Colon (tissue), 2 donors: ENCODE measurements around the gene UBL5.
"Not testable (repeated sequence)": the region's sequence is repeated elsewhere in the genome, so short reads cannot be mapped to it uniquely, and the experiment has no call there.

ENCODE experiments used
- FAIRE-seq: peaks from 2 replicates; lab custom pipeline; 2012; peaks lifted over from hg19 to GRCh38; lab: Jason Lieb, UNC
- donor health status: control.
- donor health status: control.

Gene UBL5

DNA sequence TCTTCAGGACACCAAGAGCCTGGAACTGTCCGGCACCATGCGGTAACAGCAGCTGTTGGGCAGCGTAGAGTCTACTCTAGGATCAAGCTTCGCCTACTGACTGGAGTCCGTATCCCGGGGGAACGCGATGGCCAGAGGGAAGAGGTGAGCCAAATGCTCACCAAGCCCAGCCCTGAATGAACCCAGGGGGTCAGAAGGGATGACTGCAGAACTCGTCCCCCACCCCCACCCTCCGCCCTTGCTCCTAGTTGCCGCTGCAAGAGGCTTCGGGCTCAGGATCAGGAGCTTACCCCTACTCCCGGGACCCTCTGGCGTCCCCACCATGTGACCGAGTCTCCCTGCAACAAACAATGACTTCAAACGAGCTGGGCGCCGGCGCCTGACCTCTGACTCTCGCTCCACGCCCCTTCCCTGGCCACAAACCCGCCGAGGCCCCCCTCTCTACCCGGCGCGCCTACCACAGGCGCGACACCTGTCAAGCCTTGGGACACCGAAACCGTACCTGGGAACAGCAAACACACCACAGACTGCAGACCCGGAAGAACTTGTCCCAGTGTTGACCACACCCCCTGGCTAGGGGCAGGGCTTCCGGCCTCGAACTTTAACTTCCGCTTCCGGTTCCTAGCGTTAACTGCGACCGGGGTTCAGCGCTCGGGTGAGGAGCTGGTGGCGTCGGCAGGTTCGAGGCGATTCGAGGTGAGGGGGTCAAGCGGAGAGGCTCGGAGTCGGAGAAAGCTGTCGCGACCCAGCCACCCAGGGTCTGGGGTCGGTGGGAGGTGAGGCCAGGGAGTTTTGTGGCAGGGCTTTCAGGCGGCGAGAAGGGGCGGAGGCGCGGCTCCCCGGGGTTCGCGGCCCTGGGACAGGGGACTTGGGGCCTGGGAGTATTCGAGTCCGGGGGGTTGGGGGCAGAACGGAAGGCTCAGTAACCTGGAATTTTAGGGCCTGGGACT is at the start of gene UBL5:
Gene UBL5, plus strand, starts transcription at position 630 of the 950 bp plus-strand sequence. CDS start 420 bp downstream, outside the sequence.
- no peak for FAIRE-seq

DNA sequence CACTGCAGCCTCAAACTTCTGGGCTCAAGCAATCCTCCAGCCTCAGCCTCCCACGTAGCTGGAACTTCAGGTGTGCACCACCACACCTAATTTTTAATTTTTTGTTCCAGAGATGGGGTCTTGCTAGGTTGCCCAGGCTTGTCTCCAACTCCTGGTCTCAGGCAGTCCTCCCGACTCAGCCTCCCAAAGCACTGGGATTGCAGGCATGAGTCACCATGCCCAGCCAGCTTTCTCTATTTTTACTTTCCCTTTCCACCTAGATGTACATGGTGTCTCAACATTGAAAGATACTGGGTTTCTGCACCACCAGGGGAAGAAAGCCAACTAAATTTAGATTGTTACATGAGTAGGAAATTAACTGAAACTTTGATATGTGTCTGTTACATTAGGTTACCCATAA is 45.4 kb upstream of the UBL5 start:
- no peak for FAIRE-seq

DNA sequence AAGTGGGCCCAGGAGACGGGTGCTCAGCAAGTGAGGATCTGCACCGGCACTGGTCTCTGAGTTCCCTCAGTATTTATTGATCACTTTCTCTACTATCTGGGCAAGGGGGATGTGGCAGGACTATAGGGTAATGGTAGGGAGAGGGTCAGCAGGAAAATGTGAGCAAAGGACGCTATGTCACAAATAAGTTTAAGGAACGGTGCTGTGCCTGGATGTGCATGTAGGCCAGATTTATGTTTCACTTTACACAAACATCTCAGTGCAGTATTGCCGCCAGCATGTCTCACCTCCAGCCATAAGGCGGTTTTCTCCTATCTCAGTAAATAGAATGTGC is 43.6 kb upstream of the UBL5 start:
- FAIRE-seq: not testable (repeated sequence)

DNA sequence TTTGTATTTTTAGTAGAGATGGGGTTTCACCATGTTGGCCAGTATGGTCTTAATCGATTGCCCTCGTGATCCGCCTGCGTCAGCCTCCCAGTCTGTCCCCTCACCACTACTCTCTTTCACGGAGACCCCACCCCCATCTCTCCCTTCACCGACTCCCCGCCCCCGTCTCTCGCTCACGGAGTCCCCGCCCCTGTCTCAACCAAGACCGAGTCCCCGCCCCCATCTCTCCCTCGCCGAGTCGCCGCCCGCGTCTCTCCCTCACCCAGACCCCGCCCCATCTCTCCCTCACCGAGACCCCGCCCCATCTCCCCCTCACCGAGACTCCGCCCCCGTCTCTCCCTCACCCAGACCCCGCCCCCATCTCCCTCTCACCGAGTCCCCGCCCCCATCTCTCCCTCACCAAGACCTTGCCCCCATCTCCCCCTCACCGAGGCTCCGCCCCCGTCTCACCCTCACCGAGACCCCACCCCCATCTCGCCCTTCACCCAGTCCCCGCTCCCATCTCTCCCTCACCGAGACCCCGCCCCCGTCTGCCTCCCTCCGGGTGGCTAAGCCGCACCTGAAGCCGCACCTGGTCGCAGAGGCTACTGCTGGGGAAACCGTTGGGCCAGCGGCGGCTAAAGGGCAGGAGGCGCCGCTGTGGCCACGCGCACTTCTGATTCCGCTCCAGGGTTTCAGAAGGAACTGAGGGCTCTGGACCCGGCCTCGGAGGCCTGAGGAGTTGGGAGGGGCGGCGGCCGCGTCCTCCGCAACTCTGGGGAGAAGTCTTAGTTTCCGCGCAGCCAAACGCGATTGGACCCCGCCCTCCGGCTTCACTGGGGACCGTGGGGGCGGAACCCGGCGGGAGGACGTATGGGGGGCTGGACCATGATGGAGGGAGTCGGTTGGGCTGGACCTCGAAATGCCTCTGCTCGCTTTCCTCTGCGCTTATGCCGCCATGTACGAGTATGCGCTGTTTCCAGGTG is 42.1 kb upstream of the UBL5 start:
- no peak for FAIRE-seq

DNA sequence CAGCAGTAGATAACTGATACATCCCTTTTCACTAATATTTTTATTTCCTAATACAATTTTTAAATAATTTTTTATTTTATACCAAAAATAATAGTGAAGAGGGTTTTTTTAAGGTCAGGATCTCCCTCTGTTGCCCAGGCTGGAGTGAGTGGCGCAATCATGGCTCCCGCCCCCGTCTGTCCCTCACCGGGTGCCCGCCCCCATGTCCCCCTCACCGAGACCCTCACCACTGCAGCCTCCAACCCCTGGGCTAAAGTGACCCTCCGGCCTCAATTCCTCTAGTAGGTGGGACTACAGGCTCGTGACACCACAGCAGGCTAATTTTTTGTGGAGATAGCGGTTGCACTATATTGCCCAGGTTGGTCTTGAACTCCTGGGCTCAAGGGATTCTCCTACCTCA is 41.4 kb upstream of the UBL5 start:
- FAIRE-seq: no peak

DNA sequence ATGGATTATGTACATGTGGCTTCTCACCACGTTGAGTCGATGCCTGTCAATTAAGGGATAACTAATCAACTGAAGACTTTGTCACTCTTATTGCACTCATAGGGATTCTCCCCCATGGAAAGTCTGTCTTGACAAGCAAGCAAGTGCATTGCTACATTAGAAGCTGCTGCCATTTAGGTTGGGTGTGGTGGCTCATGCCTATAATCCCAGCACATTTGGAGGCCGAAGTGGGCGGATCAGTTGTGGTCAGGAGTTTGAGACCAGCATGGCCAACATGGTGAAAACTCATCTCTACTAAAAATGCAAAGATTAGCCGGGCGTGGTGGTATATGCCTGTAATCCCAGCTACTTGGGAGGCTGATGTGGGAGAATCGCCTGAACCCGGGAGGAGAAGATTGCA is 40.9 kb upstream of the UBL5 start:
- FAIRE-seq: no peak

DNA sequence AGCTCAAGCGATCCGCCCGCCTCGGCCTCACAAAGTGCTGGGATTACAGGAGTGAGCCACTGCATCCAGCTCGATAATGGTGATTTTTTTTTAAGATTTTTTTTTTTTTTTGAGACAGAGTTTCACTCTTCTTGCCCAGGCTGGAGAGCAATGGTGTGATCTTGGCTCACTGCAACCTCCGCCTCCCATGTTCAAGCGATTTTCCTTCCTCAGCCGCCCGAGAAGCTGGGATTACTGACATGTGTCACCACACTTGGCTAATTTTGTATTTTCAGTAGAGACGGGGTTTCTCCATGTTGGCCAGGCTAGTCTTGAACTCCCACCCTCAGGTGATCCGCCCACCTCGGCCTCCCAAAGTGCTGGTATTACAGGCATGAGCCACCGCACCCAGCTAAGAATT is 39.1 kb upstream of the UBL5 start:
- FAIRE-seq: not testable (repeated sequence)

DNA sequence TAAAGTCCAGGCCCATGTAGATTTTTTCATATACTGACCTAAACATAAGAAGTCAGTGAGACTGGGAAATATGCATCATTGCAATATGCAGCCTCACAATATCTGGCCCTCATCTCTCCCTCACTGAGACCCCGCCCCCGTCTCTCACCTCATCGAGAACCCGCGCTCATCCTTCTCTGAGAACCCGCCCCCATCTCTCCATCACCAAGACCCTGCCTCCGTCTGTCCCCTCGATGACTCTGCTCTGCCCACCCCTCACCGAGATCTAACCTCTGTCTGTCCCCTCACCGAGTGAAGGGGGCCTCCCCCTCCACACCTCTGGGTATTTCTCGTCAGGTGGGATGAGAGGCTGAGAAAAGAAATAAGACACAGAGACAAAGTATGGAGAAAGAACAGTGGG is 38.7 kb upstream of the UBL5 start:
- FAIRE-seq: no peak

DNA sequence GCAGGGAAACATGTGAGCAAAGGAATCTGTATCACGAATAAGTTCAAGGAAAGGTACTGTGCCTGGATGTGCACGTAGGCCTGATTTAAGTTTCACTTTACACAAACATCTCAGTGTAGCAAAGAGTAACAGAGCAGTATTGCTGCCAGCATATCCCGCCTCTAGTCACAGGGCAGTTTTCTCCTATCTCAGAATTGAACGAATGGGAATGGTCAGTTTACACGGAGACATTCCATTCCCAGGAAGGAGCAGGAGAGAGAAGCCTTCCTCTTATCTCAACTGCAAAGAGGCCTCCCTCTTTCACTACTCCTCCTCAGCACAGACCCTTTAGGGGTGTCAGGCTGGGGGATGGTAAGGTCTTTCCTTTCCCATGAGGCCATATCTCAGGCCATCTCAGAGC is 38.1 kb upstream of the UBL5 start:
- FAIRE-seq: not testable (repeated sequence)

DNA sequence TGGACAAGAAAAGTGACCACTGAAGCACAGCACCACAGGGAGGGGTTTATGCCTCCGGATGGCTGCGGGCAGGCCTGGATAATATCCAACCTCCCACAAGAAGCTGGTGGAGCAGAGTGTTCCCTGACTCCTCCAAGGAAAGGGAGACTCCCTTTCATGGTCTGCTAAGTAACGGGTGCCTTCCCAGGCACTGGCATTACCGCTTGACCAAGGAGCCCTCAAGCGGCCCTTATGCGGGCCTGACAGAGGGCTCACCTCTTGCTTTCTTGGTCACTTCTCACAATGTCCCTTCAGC is 36.7 kb upstream of the UBL5 start:
- FAIRE-seq: not testable (repeated sequence)

DNA sequence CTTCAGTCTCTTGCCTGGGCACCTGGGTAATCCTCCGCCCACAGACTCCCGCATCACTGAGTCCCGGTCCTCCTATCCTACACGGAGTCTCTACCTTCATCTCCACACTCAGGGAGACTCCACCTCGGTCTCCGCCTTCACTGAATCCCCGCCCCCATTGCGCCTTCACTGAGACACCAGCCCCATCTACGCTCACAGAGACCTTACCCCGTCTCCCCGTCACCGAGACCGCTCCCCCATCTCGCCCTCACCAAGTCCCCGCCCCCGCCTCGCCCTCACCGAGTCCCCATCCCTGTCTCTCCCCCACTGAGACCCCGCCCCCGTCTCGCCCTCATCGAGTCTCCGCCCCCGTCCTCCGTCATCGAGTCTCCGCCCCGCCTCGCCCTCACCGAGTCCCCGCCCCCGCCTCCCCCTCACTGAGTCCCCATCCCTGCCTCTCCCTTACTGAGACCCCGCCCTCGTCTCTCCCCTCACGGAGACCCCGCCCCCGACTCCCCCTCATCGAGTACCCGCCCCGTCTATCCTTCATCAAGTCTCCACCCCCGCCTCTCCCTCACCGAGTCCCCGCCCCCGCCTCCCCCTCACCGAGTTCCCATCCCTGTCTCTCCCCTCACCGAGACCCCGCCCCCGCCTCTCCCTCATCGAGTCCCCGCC is 36.0 kb upstream of the UBL5 start:
- FAIRE-seq: no peak

DNA sequence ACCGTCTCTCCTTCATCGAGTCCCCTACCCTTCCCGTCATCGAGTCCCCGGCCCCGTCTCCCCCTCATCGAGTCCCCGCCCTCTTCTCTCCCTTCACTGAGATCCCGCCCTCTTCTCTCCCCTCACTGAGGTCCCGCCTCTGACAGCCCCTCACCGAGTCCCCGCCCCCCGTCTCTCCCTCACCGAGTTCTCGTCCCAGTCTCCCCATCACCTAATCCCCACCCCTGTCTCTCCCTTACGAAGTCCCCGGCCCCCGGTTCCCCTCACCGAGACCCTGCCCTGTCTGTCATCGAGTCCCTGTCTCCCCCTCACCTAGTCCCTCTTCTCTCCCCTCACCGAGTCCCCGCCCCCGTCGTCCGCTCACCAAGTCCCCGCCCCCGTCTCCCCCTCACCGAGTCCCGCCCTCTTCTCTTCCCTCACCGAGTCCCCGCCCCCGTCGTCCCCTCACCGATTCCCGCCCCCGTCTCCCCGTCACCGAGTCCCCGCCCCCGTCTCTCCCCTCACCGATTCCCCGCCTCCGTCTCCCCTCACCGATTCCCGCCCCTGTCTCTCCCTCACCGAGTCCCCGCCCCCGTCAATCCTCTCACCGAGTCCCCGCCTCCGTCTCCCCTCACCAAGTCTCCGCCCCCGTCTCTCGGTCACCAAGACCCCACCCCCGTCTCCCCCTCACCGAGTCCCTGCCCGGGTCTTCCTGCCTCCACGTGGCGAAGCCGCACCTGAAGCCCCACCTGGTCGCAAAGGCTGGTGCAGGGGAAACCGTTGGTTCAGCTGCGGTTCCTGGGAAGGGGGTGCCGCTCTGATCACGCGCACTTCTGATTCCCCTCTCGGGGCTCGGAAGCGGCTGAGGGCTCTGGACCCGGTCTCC is 35.3 kb upstream of the UBL5 start:
- FAIRE-seq: no peak

DNA sequence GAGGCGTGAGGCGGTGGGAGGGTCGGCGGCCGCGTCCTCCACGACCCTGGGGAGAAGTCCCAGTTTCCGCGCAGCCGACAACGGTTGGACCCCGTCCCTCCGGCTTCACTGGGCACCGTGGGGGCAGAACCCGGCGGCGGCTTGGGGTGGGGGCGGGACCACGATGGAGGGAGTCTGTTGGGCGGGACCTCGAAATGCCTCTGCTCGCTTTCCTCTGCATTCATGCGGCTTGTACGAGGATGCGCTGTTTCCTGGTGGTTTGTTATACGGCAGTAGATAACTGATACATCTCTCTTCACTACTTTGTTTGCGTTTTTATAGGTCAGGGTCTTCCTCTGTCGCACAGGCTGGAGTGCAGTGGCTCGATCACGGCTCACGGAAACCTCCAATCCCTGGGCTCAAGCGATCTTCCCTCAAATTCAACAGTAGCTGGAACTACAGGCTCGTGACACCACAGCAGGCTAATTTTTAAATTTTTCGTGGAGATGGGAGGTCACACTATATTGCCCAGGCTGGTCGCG is 34.6 kb upstream of the UBL5 start:
- no peak for FAIRE-seq

DNA sequence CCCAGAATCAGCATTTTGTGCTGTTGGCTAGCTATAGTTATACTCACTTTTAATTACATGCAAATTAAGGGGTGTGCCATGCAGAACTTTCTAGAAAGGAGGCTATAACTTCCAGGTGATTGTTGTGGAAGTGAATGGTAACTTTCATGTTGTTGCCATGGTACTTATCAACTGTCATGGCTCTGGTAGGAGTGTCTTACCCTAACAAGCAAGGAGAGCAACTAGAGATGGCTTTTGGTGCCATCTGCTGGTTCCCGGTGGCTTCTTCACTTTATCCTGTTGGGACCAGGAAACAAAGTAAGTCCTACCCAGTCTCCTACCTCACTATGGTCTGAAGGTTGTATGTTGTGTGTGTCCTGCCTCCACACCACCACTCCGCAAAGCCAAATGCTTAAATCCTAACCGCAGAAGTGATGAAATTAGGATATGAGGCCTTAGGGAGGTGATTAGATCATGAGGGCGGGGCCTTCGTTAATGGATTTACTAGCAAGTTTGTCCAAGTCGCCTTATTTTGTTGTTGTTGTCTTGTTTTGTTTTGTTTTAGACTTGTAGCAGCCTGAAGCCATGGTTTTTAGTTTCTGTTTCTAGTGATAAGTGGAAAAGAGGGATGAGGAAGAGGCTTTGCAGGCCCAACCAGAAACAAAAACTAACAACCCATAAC is 31.5 kb upstream of the UBL5 start:
- FAIRE-seq: peak; percentile 86

DNA sequence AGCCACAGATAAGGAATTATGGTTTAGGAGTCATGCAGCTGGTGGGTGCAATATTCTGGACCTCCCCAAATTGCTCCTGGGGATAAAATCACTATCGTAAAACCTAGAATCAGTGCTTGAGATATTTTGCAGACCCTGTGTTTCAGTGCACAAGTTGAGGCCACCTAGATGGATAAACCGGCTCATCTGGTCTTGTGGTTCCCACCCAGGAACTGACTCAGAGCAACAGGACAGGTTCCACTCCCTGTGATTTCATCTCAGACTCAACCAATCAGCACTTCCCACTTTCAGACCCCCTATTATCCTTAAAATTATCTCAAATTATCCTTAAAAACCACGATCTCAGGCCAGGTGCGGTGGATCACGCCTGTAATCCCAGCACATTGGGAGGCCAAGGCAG is 29.8 kb upstream of the UBL5 start:
- no peak for FAIRE-seq

DNA sequence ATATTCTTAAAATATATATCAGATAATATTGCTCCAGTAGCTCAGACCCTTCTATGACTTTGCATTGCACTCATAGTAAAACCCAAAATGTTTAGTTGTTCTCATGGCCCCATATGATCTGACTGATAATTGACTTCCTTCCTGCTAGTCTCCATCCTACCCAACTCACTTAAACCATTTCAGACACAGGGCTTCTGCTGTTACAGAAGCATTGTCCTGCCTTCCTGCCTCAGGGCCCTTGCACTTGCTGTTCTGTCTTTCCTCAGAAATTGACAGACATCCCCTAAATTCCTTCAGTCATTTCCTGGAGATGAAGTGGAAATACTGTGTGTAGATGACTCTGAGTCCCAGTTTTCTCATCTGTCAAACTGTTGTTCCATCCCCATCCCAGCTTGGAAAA is 28.6 kb upstream of the UBL5 start:
- no peak for FAIRE-seq

DNA sequence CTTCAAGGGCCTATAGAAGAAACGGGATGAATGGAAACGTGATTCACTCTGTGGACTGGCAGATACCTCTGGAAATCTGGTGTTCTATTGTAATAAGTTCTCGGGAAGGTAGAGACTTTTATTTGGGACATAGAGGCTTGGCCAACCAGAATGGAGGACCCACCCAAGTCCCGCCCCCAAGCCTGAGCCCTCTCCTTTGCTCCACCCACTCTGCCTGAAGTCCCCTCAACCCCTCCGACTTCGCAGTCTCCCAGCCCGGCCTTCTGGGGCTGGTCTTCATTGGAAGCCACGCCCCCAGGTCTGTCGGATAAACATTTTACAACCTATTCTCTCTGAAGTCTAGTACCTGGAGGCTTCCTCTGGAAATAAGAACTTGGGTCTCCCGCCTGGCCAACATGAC is 25.7 kb upstream of the UBL5 start:
- FAIRE-seq: no peak

DNA sequence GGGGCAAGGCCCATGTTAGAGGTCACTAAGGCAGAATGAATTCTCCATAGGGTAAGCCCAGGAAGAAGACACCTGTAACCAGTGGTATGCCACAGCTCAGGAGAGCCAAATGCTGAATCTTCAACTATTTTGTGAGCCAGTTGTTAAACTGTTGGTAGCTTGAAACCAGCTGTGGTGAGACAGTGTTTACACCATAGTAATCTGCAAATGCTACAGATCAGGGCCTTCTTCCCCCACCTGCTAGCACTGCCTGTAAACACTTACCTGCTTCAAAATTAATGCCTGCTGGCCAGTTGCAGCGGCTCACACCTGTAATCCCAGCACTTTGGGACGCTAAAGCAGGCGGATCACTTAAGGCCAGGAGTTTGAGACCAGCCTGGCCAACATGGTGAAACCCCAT is 20.9 kb upstream of the UBL5 start:
- FAIRE-seq: no peak

DNA sequence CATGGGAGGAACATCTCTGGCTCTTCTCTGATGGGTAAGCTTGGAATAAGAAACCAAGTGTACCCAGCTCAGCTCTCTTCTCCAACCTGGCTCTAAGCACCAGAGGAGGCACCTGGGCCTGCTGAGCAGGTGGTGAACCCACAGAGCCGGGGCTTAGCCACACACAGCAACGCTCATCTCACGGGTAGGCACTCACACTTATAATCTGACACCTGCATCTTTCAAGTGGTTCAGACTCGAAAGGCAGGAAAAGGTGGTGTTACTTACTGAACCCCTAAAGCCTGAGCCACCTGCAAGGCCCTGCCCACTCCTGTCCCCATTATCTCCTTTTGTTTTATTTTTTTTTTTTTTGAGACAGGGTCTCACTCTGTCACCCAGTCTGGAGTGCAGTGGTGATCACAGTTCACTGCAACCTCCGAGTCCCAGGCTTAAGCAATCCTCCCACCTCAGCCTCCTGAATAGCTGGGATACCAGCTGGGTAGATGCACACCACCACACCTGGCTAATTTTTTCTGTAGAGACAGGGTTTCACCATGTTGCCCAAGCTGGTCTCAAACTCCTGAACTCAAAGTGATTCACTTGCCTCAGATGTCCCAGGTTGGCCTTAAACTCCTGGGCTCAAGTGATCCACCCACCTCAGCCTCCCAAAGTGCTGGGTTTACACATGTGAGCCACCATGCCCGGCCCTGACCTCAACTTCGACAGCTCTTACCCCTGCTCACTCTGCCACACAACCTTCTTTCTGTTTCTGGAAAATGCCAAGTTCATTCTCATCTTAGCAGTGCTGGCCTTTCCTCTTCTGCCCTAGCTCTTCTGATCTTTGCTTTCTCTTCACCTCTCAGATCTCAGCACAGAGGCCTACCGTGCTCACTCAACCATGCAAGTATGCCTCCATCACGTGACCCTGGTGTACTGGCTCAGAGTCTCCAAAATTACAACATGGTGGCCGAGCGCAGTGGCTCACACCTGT is 18.6 kb upstream of the UBL5 start:
- no peak for FAIRE-seq

DNA sequence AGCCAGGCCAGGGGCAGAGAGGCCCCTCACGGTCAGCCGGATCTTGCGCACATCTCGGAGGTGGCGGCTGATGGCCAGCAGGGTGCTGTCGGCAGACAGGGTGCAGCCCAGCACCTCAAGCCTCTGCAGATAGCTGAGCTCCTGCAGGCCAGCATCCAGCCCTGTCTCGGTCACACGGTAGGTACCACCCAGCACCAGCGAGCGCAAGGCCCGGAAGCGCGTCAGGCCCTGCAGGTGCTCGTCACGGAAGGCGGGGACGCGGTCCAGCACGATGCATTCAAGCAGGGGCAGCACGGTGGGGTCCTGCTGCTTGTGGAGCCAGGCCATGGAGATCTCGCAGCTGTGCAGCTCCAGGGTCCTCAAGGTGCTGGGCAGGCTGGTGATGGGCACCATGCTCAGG is 16.6 kb upstream of the UBL5 start:
- FAIRE-seq: no peak
